NCI-H748 (cell line): Measurements from ENCODE around the gene SYPL2.
"Not testable (repeated sequence)": the region's sequence is repeated elsewhere in the genome, so short reads cannot be mapped to it uniquely, and the experiment has no call there.

ENCODE experiments used
- DNase-seq: peaks from one replicate; lab custom pipeline; 2025; ENCODE audit not compliant: unreplicated experiment; lab: John Stamatoyannopoulos, UW

The SYPL2 gene

DNA sequence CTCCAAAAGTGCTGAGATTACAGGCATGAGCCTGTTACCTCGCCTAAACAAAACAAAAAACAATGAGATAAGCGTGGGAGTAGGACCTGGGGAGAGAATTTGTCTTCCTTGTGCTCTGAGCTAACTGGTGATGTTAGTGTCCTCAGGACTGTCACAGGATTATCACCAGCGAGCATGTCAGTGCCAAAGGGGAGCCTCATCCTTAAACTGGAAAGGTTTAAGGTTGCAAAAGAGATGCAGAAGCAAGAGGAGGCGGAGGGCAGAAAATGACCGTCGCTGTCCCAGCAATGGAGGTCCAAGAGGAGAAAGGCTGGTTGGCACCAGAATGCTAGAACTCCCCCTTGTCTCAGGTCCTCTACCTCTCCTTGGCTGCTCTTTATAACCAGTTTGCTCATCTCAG lies 3.9 kb downstream of the SYPL2 start:
- no peak for DNase-seq

DNA sequence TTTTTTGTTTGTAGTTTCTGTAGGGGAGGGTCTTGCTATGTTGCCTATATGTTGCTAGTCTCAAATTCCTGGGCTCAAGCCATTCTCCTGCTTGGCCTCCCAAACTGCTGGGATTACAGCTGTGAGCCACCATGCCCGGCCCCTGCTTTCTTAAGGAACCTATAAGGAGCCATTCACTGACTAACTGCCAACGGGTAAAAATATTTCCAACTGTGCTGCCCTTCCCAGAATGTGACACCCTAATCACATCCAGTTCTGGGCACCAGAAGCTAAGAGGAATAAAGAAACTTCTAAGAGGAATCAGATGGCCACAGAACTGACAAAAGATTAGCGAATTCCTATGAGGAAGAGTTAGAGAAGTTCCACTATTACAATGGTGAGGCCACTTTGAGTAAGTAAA lies 6.4 kb downstream of the SYPL2 start:
- DNase-seq, result no peak

DNA sequence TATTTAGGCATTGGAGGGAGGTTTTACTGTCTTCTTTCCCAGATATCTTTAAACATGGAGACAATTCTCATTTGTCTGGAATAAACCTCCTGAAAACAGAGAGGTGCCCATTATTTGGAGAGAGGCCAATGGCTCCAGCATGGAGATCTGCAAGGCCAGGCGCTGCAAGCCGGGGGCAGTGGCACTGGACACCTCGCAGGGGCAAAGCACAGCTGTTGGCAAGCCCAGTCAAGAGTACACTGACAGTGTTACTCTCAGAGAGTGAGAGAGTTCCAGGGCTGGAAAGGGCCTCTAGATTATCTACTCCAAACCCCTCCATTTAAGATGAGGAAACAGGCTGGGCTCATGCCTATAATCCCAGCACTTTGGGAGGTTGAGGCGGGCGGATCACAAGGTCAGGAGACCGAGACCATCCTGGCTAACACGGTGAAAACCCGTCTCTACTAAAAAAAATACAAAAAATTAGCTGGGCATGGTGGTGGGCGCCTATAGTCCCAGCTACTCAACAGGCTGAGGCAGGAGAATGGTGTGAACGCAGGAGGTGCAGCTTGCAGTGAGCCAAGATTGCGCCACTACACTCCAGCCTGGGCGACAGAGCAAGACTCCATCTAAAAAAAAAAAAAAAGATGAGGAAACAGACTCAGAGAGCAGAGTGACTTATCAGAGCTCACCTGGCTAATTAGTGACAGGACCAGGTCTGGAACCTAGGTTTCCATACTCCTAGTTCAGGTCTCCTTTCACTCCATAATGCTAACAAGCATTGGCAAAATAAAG lies 7.1 kb downstream of the SYPL2 start:
- not testable (repeated sequence) for DNase-seq

DNA sequence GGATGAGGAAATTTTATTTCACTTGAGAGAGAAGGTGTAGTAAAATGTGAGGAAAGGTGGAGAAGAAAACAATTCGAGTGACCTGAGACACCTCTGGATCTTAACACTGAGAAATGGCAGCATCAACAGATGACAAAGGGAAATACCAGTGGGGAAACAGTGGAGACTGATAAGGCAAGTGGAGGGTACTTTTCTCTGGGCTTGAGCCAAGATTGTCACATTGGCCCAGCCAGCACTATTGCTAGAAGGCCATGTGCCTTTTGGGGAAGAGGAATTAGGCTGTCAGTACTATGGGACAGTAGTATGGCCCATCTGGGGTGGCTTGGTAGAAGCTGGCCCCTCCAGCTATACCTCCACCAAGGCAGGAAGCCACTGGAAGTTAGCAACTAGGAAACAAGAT lies 8.4 kb downstream of the SYPL2 start:
- no peak for DNase-seq

DNA sequence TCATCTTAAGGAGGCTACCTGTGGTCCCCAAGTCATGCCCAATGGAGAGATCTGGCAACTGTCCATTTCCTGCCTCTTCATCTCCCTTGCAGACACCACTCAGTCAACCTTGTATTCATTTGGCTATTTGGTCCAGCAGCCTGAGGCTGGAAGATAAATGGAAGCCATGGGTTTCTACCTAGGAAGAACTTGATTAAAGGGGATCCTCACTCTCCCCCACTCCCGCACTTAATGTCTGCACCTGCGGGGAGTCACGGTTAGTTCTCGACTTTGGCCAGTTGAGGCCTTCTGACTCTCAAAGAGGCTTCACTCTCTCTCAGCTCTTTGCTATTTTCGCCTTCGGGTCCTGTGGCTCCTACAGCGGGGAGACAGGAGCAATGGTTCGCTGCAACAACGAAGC lies 8.9 kb downstream of the SYPL2 start:
- DNase-seq, result no peak

DNA sequence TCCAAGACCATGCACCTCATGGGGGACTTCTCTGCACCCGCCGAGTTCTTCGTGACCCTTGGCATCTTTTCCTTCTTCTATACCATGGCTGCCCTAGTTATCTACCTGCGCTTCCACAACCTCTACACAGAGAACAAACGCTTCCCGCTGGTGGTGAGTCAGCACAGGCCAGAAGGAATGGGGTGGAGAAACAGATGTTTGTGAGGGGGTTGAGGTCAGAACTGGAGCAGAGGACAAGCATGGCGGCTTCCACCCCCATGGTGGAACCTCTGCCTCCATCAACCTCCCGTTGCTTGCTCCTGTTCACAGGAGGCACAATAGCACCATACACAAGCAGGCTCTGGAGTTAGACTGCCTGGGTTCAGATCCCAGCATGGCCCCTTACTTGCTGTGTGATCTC lies 10.5 kb downstream of the SYPL2 start:
- DNase-seq, result no peak

- no peak for DNase-seq
These were observed 11.5 kb downstream of the SYPL2 start for GRCh38 chr1:109477821-109478220.

GRCh38 chr1:109478806-109479205 lies 12.5 kb downstream of the SYPL2 start:
- no peak for DNase-seq

DNA sequence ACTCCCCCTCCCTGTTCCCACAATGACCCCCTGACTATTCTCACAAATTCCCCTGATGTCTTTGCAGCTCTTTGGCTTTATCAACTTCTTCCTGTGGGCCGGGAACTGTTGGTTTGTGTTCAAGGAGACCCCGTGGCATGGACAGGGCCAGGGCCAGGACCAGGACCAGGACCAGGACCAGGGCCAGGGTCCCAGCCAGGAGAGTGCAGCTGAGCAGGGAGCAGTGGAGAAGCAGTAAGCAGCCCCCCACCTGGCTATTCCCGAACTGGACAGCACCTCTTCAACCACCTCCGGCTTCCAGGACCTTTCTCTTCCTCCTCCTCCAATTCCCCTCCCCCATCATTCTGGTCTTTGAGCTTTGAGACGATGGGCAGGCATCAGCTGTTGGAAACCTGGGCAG lies 13.0 kb downstream of the SYPL2 start:
- DNase-seq, result no peak

DNA sequence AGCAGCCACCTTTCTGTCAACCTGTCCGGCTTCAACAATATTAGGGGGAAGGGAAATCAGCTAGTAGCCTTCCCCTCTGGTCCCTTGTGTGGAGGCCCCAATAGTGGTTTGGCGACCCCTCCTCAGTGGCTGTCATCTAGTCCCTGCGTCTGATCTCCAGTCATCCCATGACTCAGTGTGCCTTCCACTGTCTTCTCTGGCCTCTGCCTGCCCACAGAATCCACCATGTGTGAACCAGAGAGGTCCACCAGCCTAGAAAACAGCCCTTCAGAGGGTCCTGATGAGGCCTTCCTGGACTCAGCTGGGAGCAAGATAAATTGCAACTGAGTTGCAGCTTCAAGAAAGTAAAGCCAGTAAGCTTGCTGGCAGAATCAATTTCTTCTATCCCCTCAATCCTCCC lies 13.6 kb downstream of the SYPL2 start:
- DNase-seq, result no peak

DNA sequence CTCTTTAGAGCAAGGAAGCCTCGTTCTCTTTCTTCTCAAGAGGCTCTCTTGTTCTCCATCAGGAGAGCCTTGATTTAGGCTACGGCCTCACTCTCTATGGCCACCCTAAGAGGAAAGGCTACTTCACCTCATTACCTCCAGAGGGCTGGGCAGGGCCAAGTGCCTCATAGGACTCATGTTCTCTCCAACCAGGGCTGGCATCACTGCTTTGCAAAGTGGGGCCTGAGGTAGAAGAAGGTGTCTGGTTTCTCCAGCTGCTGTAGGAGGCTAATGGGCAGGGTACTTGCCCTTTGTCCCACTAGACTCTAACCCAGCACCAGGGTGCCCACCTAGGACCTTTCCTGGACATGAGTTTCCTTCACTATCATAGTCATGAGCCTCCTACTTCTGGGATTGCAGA lies 15.3 kb downstream of the SYPL2 start:
- DNase-seq, result no peak

DNA sequence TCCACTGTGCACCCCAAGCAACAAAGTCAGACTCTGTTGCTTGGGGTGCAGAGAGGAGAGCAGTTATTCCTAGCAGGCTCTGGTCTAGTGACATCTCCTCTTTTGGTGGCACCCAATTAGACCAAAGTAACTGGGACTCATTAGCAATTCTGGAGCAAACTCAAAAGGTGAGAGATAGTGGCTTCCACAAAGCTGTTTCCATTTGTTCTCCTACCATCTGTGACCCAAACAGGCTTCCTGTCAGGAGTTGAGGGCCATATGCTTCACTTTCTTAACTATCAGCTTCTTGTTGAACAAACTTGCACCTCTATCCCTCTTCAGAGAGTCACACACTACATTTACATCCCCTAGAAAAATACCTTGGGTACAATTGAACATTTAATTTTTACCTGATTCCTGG lies 15.9 kb downstream of the SYPL2 start:
- no peak for DNase-seq

- DNase-seq, result peak; percentile 83
These were observed 16.7 kb downstream of the SYPL2 start for GRCh38 chr1:109482791-109483671.

DNA sequence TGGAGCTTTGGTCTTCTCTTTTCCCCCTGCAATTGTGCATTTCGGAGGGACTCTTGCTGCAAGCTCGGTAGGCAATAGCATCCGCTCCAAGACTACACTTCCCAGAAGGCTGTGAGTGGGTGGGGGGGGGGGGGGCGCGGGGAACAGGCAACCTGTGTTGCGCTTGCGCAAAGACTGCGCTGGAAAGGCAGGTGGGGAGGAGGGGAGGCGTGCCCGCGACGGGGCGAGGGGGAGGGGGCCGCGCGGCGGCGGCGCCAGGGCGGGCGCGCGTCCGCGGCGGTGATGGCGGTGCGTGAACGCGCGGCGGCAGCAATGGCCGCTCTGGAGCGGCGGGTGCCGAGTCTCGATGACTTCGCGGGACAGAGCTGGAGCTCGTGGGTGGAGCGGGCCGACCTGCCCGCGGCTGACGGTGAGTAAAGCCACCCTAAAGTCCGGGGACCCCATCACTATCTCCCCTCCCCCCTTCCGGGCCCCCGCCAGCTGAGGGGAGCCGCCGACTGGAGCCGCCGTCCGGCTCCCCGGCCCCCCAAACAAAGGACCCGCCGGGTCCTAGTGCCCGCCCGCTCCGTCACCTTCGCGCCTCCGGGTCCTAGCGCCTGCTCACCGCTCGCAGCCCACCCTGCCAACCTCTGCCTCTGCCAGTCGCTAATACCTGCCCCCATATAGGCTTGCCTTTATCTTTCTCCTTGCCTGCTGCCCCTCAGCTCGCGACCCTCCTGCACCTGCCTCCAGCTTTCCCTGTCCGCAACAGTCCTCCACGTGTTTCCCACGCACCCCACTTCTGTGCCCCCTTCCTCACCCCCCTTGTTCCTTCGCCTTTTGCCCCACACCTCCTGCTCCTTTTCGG lies 17.5 kb downstream of the SYPL2 start, which contains the start of gene ATXN7L2:
Gene ATXN7L2, plus strand, starts transcription at position 234 of the 847 bp plus-strand sequence. Its CDS starts 49 bp downstream, at position 283.
- peak; percentile 92 for DNase-seq

DNA sequence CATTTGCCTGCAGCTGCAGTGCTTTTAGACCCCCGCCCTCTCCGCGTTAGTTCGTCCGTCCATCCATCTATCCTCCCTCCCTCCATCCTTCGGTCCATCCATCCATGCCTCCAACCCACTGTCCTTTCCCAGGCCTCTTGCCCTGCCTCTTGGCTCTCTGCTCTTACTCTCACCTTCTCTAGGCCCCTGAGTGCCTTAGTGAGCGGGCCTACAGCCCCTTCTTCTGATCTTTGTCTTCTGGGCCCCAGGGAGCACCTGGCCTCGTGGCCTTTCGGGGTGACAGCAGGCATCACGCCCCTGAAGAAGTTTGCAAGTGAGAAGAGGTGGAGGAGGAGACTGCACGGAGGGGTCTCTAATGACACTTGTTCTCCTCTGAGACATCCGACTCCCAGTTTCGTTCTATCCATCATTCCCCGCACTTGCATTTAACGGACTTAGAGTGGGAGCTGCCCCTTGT lies 18.2 kb downstream of the SYPL2 start:
- peak; percentile 72 for DNase-seq

GRCh38 chr1:109485001-109485400 lies 18.7 kb downstream of the SYPL2 start:
- DNase-seq, result peak; percentile 25

DNA sequence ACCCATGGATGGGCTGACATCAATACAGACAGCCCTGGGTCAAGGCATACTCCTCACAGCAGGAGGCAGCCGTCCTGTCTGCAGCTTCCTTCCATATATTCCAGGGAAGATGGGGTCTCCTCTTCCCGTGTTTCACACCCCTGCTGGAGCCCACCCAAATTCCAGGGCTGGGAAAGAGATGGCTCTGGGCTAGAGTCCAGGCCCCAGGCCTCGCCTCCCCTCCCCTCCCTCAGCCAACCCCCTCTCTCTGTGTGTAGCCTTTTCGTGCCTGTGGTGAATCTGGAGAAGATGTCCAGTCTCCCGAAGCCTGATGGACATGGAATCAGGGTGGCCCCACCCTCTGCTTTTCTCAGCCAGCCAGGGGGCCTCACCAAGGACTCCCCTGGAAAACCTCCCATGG lies 20.9 kb downstream of the SYPL2 start:
- DNase-seq, result no peak

DNA sequence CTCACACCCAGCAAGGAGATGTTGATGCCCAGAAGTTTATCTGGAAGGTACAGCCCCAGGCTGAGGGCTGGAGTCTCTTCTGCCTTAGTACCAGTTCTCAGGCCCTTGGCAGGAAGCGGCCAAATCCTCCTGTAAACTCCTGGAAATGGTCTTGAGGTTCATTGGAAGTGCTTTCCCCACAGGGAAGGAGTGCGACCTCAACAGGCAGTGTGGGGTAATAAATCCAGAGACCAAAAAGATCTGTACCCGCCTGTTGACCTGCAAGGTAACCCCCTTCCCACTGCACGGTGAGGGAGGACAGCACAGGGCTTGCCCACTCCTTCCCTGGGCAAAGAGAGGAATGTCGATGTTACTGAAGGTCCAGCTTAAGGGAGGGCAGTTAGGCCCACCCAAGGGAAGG lies 21.9 kb downstream of the SYPL2 start:
- no peak for DNase-seq

DNA sequence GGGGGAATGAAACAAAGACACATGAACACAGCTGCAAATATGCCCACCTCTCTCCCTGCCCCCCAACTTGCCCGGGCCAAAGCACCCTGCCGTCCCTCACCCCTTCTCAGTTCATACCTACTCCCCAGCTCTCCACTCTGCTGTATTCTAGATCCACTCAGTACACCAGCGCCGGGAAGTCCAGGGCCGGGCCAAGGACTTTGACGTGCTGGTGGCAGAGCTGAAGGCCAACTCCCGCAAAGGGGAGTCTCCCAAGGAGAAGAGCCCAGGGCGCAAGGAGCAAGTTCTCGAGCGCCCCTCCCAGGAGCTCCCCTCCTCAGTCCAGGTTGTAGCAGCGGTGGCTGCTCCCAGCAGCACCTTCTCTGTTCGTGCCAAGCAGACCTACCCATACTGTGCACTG lies 22.4 kb downstream of the SYPL2 start:
- DNase-seq, result no peak

- DNase-seq, result peak; percentile 51
These were observed 23.9 kb downstream of the SYPL2 start for GRCh38 chr1:109490029-109490933.
